Esophagus (tissue), 2 donors: ENCODE measurements around the gene GALNTL6. TPM values are rescaled to one million over a fixed set of nuclear protein-coding genes. Genes with fewer than 3 reads are reported as not detected.

Experiments used
- H3K27ac ChIP-seq, 2 donors: one replicate each; pipeline ENCODE4 v1.5.1; 2013; ENCODE audit warnings: low read depth in 2 of 2, mild to moderate bottlenecking in 2 of 2, inconsistent platforms in 1 of 2, low read length in 1 of 2, moderate library complexity in 1 of 2
- H3K27me3 ChIP-seq, 2 donors: one replicate each; pipeline ENCODE4 v1.6.1; 2013; ENCODE audit warnings: low read length in 2 of 2, control low read depth in 1 of 2, mild to moderate bottlenecking in 1 of 2; ENCODE audit not compliant: insufficient read depth in 2 of 2, control insufficient read depth in 1 of 2
- H3K36me3 ChIP-seq, 2 donors: one replicate each; pipeline ENCODE4 v1.6.1; 2013; ENCODE audit warnings: low read length in 1 of 2; ENCODE audit not compliant: control insufficient read depth in 2 of 2, insufficient read depth in 2 of 2
- H3K4me1 ChIP-seq, 2 donors: one replicate each; pipeline ENCODE4 v1.6.1; 2013; ENCODE audit warnings: low read length in 1 of 2; ENCODE audit not compliant: control insufficient read depth in 2 of 2, insufficient read depth in 2 of 2
- H3K4me3 ChIP-seq, 2 donors: one replicate each; pipeline ENCODE4 v1.5.1; 2013; ENCODE audit warnings: low read length in 2 of 2, mild to moderate bottlenecking in 2 of 2, low read depth in 1 of 2, moderate library complexity in 1 of 2
- H3K9me3 ChIP-seq, 2 donors: one replicate each; pipeline ENCODE4 v1.6.1; 2013; ENCODE audit warnings: mild to moderate bottlenecking in 2 of 2, low read depth in 1 of 2, low read length in 1 of 2, moderate library complexity in 1 of 2; ENCODE audit not compliant: control insufficient read depth in 2 of 2, insufficient read depth in 1 of 2
- WGBS, 2 donors: extraction: QIAGEN DNeasy Blood & Tissue Kit; methylation state at CpG; one replicate each; pipeline ENCODE4 v1.1.7; 2013; 5-methylcytosine and 5-hydroxymethylcytosine counted together
- polyA plus RNA-seq, 2 donors: library from polyadenylated mRNA; stranded (reverse); fragments of 200-250 nt; gene quantifications; one replicate each; pipeline ENCODE4 v1.2.3, GENCODE V29; 2013
- donor health status: healthy with polysubstance abuse.
- donor health status: Bipolar disorder and iron deficiency.

Gene GALNTL6
- polyA plus RNA-seq, result not detected

- Histone ChIP-seq H3K9me3 (peaks cover 2 to 5% of the 10 kb centered on the region in 2 donors), H3K4me1 (peaks cover 0 to 5% of the 10 kb centered on the region in 2 donors), H3K4me3 (peak within 1 kb of the TSS in 1 of 2 donors; percentile 21), H3K36me3 (no peaks in the 10 kb centered on the region), H3K27ac (no peak within 1 kb of the TSS), H3K27me3 (peaks cover 0 to 3% of the 10 kb centered on the region in 2 donors)
- 2 to 6% methylated on average over 74 to 83 of the region's 83 CpGs for WGBS, 2 donors
Measured at GRCh38 chr4:171812665-171813525, at the start of gene GALNTL6. Gene GALNTL6 (plus strand): TSS chr4:171813404.

- H3K27me3 ChIP-seq, result no peaks in the 10 kb centered on the region
- no peaks in the 10 kb centered on the region for H3K9me3 ChIP-seq
- no peaks in the 10 kb centered on the region for H3K36me3 ChIP-seq
- H3K27ac ChIP-seq, result no peak overlapping the region
- no peaks in the 10 kb centered on the region for H3K4me1 ChIP-seq
- H3K4me3 ChIP-seq, result no peak overlapping the region
Measured at GRCh38 chr4:171765514-171765913, 47.7 kb upstream of the GALNTL6 start.

GRCh38 chr4:171774642-171775190 is 38.5 kb upstream of the GALNTL6 start:
- Histone ChIP-seq H3K27me3 (no peaks in the 10 kb centered on the region), H3K4me1 (no peaks in the 10 kb centered on the region), H3K9me3 (peaks cover 0 to 3% of the 10 kb centered on the region in 2 donors), H3K27ac (no peak overlapping the region), H3K36me3 (no peaks in the 10 kb centered on the region), H3K4me3 (no peak overlapping the region)
- WGBS, 2 donors, result 83 to 87% methylated on average over 6 of the region's 6 CpGs

- no peaks in the 10 kb centered on the region for H3K4me1 ChIP-seq
- peaks cover 3 to 4% of the 10 kb centered on the region in 2 donors for H3K9me3 ChIP-seq
- no peaks in the 10 kb centered on the region for H3K36me3 ChIP-seq
- no peak overlapping the region for H3K27ac ChIP-seq
- no peaks in the 10 kb centered on the region for H3K27me3 ChIP-seq
- no peak overlapping the region for H3K4me3 ChIP-seq
- WGBS, 2 donors, result 93 to 94% methylated on average over 5 of the region's 5 CpGs
Measured at GRCh38 chr4:171779301-171779700, 33.9 kb upstream of the GALNTL6 start.

- no peaks in the 10 kb centered on the region for H3K4me1 ChIP-seq
- no peak overlapping the region for H3K4me3 ChIP-seq
- H3K27ac ChIP-seq, result no peak overlapping the region
- peaks cover 3 to 4% of the 10 kb centered on the region in 2 donors for H3K9me3 ChIP-seq
- no peaks in the 10 kb centered on the region for H3K27me3 ChIP-seq
- no peaks in the 10 kb centered on the region for H3K36me3 ChIP-seq
- WGBS, 2 donors, result 64 to 65% methylated on average over 3 of the region's 3 CpGs
Measured at GRCh38 chr4:171785388-171785787, 27.8 kb upstream of the GALNTL6 start.

- 73 to 76% methylated on average over 5 of the region's 5 CpGs for WGBS, 2 donors
- no peaks in the 10 kb centered on the region for H3K27me3 ChIP-seq
- H3K27ac ChIP-seq, result no peak overlapping the region
- no peaks in the 10 kb centered on the region for H3K36me3 ChIP-seq
- H3K4me3 ChIP-seq, result no peak overlapping the region
- H3K4me1 ChIP-seq, result no peaks in the 10 kb centered on the region
- peaks cover 0 to 2% of the 10 kb centered on the region in 2 donors for H3K9me3 ChIP-seq
Measured at GRCh38 chr4:171793723-171794122, 19.5 kb upstream of the GALNTL6 start.

GRCh38 chr4:171794528-171794927 is 18.7 kb upstream of the GALNTL6 start:
- H3K27ac ChIP-seq, result no peak overlapping the region
- no peaks in the 10 kb centered on the region for H3K36me3 ChIP-seq
- H3K4me3 ChIP-seq, result no peak overlapping the region
- no peaks in the 10 kb centered on the region for H3K4me1 ChIP-seq
- 78 to 83% methylated on average over 2 of the region's 2 CpGs for WGBS, 2 donors
- no peaks in the 10 kb centered on the region for H3K27me3 ChIP-seq
- peaks cover 0 to 2% of the 10 kb centered on the region in 2 donors for H3K9me3 ChIP-seq

GRCh38 chr4:171809854-171810253 is 3.4 kb upstream of the GALNTL6 start:
- peaks cover 2 to 5% of the 10 kb centered on the region in 2 donors for H3K9me3 ChIP-seq
- peaks cover 0 to 5% of the 10 kb centered on the region in 2 donors for H3K4me1 ChIP-seq
- 68 to 69% methylated on average over 1 of the region's 1 CpG for WGBS, 2 donors
- no peaks in the 10 kb centered on the region for H3K36me3 ChIP-seq
- peaks cover 0 to 3% of the 10 kb centered on the region in 2 donors for H3K27me3 ChIP-seq
- H3K27ac ChIP-seq, result no peak overlapping the region
- H3K4me3 ChIP-seq, result no peak overlapping the region

GRCh38 chr4:171812333-171812664 is 905 bp upstream of the GALNTL6 start:
- WGBS, 2 donors, result 7 to 10% methylated on average over 12 of the region's 12 CpGs
- peaks cover 0 to 3% of the 10 kb centered on the region in 2 donors for H3K27me3 ChIP-seq
- H3K4me1 ChIP-seq, result peaks cover 0 to 5% of the 10 kb centered on the region in 2 donors
- no peak overlapping the region for H3K4me3 ChIP-seq
- H3K9me3 ChIP-seq, result peaks cover 2 to 5% of the 10 kb centered on the region in 2 donors
- no peak overlapping the region for H3K27ac ChIP-seq
- H3K36me3 ChIP-seq, result no peaks in the 10 kb centered on the region
